Measurements from ENCODE around the gene KLK13. TPM values are rescaled to one million over a fixed set of nuclear protein-coding genes. Genes with fewer than 3 reads are reported as not detected.

The KLK13 gene
- polyA plus RNA-seq, 1 experiment, result not detected

- H3K27ac ChIP-seq (ENCODE audit: low read depth, low read length), result no peak overlapping the region
- H3K4me3 ChIP-seq (ENCODE audit: low read depth, low read length), result no peak overlapping the region
- no peak for TF ChIP-seq CTCF (IDR thresholded peaks at IDR 0.05; ENCODE audit: low read depth, low read length)
- H3K27me3 ChIP-seq (ENCODE audit: control insufficient read depth, insufficient read depth, low read length), result no peaks in the 10 kb centered on the region
- ChIA-PET CTCF (interaction anchor here (0.6 to 1.2 kb wide), 2 partner anchors 164 to 174 kb away, joined by 3 read pairs; no protein-coding TSS in a partner anchor), POLR2A (no interaction called here)
- no peak for DNase-seq (ENCODE audit: low read depth, low spot score)
- no peaks in the 10 kb centered on the region for H3K9me3 ChIP-seq (ENCODE audit: control insufficient read depth, insufficient read depth, low read length)
Measured at GRCh38 chr19:51086153-51086850, 21.4 kb upstream of the KLK13 start.

DNA sequence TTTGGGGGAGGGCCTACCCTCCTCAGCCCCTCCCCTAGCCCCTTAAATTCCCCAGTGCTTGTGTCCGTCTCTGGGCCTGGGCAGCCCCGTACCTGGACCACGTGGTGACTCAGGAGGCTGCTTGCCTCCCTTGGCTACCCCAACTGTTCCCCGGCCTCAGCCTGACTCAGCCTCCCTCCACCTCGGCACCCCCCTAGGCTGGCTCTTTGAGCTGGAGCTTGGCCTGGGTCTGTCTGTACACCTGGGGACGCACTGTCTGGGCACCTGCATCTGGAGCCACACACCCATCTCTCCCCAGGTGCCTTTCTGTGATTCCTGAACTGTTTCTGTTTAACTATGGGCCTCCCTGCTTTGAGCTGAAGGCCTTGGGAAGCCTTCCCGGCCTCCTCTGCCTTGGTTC lies 19.6 kb upstream of the KLK13 start:
- ChIA-PET CTCF (interaction anchor here (1.0 kb wide), 1 partner anchor 10 kb away, joined by 3 read pairs; no protein-coding TSS in a partner anchor), POLR2A (no interaction called here)
- Histone ChIP-seq H3K4me3 (ENCODE audit: low read depth, low read length) (no peak overlapping the region), H3K27ac (ENCODE audit: low read depth, low read length) (no peak overlapping the region), H3K9me3 (ENCODE audit: control insufficient read depth, insufficient read depth, low read length) (peaks cover 3% of the 10 kb centered on the region; the same call in 1 of the 2 replicates), H3K27me3 (ENCODE audit: control insufficient read depth, insufficient read depth, low read length) (no peaks in the 10 kb centered on the region)
- TF ChIP-seq CTCF (IDR thresholded peaks at IDR 0.05; ENCODE audit: low read depth, low read length), result no peak
- no peak for DNase-seq (ENCODE audit: low read depth, low spot score)

GRCh38 chr19:51083783-51084182 lies 18.9 kb upstream of the KLK13 start:
- ChIA-PET POLR2A (no interaction called here), CTCF (no interaction called here)
- Histone ChIP-seq H3K4me3 (ENCODE audit: low read depth, low read length) (no peak overlapping the region), H3K27me3 (ENCODE audit: control insufficient read depth, insufficient read depth, low read length) (no peaks in the 10 kb centered on the region), H3K9me3 (ENCODE audit: control insufficient read depth, insufficient read depth, low read length) (peaks cover 10% of the 10 kb centered on the region; the same call in 1 of the 2 replicates), H3K27ac (ENCODE audit: low read depth, low read length) (no peak overlapping the region)
- DNase-seq (ENCODE audit: low read depth, low spot score), result no peak
- no peak for TF ChIP-seq CTCF (IDR thresholded peaks at IDR 0.05; ENCODE audit: low read depth, low read length)

DNA sequence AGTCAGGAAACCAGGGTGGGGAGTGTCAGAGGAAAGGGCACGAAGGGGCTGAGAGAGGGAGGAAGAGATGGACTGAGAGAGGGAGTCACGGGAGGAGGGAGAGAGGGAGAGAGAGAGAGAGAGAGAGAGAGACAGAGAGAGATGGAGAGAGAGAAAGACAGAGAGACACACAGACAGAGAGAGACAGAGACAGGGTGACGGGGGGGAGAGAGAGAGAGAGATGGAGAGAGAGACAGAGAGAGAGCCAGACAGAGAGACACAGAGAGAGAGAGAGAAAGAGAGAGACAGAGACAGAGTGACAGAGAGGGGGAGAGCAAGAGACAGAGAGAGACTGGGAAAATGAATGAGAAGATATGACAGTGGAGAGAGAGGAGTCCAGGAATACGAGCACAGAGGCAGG lies 18.3 kb upstream of the KLK13 start:
- Histone ChIP-seq H3K9me3 (ENCODE audit: control insufficient read depth, insufficient read depth, low read length) (peaks cover 10% of the 10 kb centered on the region; the same call in 1 of the 2 replicates), H3K4me3 (ENCODE audit: low read depth, low read length) (no peak overlapping the region), H3K27me3 (ENCODE audit: control insufficient read depth, insufficient read depth, low read length) (no peaks in the 10 kb centered on the region), H3K27ac (ENCODE audit: low read depth, low read length) (no peak overlapping the region)
- CTCF ChIA-PET, result no interaction called here
- POLR2A ChIA-PET, result no interaction called here
- no peak for DNase-seq (ENCODE audit: low read depth, low spot score)
- TF ChIP-seq CTCF (IDR thresholded peaks at IDR 0.05; ENCODE audit: low read depth, low read length), result no peak

DNA sequence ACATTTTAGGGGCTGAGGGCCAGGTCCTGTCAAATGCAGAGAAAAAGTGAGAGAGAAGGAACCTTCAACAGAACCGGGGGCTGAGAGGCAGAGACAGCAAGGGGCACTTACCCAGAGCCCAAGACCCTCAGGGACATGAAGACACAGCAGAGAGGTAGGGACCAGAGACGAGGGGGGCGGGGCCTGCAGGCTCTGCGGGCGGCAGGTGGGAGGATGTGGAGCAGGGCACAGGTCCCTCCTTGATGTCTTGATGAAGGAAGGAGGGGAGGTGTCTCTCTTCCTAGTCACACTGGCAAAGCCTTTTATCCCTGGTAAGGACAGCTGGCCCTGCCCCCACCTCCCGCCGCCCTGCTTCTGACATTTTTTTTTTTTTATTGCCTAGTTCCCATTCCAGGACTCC lies 17.7 kb upstream of the KLK13 start, which contains the start of gene KLK14:
KLK14 (minus strand) TSS at position 277 of the 400 bp plus-strand sequence; CDS start at position 4, 273 bp downstream.
- peaks cover 10% of the 10 kb centered on the region; the same call in 1 of the 2 replicates for H3K9me3 ChIP-seq (ENCODE audit: control insufficient read depth, insufficient read depth, low read length)
- ChIA-PET POLR2A (no interaction called here), CTCF (no interaction called here)
- H3K27me3 ChIP-seq (ENCODE audit: control insufficient read depth, insufficient read depth, low read length), result no peaks in the 10 kb centered on the region
- TF ChIP-seq CTCF (IDR thresholded peaks at IDR 0.05; ENCODE audit: low read depth, low read length), result no peak
- DNase-seq (ENCODE audit: low read depth, low spot score), result no peak
- no peak within 1 kb of the TSS for H3K27ac ChIP-seq (ENCODE audit: low read depth, low read length)
- H3K4me3 ChIP-seq (ENCODE audit: low read depth, low read length), result no peak within 1 kb of the TSS
